GM12891 (cell line): ENCODE measurements around the gene SNTB2.

Source experiments
- POLR2A ChIP-seq: IDR thresholded peaks from 2 replicates; pipeline ENCODE4 v1.6.1; 2011; ENCODE audit warnings: low read depth, low read length, control low read depth
- TAF1 ChIP-seq: IDR thresholded peaks from 2 replicates; pipeline ENCODE4 v1.6.1; 2011; ENCODE audit warnings: low read depth, low read length, control low read depth

DNA sequence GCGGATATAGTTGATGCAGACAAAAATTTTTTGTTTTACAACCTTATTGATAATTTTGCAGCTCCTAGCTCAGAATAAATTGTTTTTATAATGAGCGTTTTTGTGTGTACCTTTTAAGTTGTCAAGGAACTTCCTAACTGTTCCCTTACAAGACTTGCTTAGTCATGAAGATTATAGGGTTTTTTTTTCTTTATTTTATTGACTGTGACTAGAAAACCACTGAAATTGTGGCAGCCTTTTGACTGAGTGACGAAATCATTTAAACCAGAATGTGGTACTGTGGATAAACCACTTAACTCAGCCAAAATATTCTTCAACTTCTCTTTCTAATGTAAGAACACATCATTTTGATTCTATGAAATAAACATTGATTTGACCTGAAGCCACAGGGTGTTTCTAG lies 83.4 kb downstream of the SNTB2 start:
- TF ChIP-seq POLR2A: no peak
- TF ChIP-seq TAF1: no peak
